Panc1 (cell line): Measurements from ENCODE around the gene KATNAL2. TPM values are rescaled to one million over a fixed set of nuclear protein-coding genes. Genes with fewer than 3 reads are reported as not detected.

ENCODE experiments used
- ATAC-seq: fragments of 200-7000 bp; cut with Tn5 transposase; 2 replicates; pipeline ENCODE4 v1.9.1; 2020; ENCODE audit warnings: mild to moderate bottlenecking, moderate library complexity
- BruUV-seq: library from RNA; stranded (reverse); fragments of 400-500 nt; replicated peaks from 2 replicates; lab custom pipeline; 2021; lab: Mats Ljungman, UMichigan
- CTCF ChIA-PET: fragments of 300-600 bp; sonication (Branson Sonifier 250); formaldehyde crosslinking; loops from one replicate; lab custom pipeline; 2022; ENCODE audit warnings: antibody characterized with exemption; lab: Charles Lee
- POLR2A ChIA-PET: fragments of 300-600 bp; sonication (Branson Sonifier 250); formaldehyde crosslinking; loops from one replicate; lab custom pipeline; 2022; ENCODE audit warnings: antibody characterized with exemption; lab: Charles Lee
- DNase-seq: peaks from one replicate; pipeline ENCODE4 v3.0.0-alpha.2; 2010; ENCODE audit warnings: low read depth, low spot score
- H3K27ac ChIP-seq: 2 replicates; pipeline ENCODE4 v1.5.1; 2011; ENCODE audit warnings: mild to moderate bottlenecking, low read length, inconsistent platforms
- H3K27me3 ChIP-seq: fragments of 200-500 bp; sonication (Bioruptor generic); 2 replicates; pipeline ENCODE4 v1.6.0; 2014; ENCODE audit warnings: low read length, inconsistent platforms; ENCODE audit not compliant: control insufficient read depth, insufficient read depth
- H3K36me3 ChIP-seq: fragments of 200-500 bp; sonication (Bioruptor generic); 2 replicates; pipeline ENCODE4 v1.5.1; 2014; ENCODE audit warnings: inconsistent platforms, mild to moderate bottlenecking, low read length, moderate library complexity; ENCODE audit not compliant: control insufficient read depth, insufficient read depth
- H3K4me1 ChIP-seq: 2 replicates; pipeline ENCODE4 v1.5.1; 2011; ENCODE audit warnings: inconsistent platforms, mild to moderate bottlenecking, low read length, moderate library complexity; ENCODE audit not compliant: control insufficient read depth, insufficient read depth
- H3K4me3 ChIP-seq, 2 experiments: 2 replicates each; pipeline ENCODE4 v1.5.1; 2011 to 2012; ENCODE audit warnings: low read depth in 2 of 2, low read length in 2 of 2, mild to moderate bottlenecking in 2 of 2, inconsistent platforms in 1 of 2, moderate library complexity in 1 of 2
- H3K9me3 ChIP-seq: fragments of 200-500 bp; sonication (Bioruptor generic); 2 replicates; pipeline ENCODE4 v1.5.1; 2014; ENCODE audit warnings: low read depth, mild to moderate bottlenecking, inconsistent platforms, low read length, moderate library complexity; ENCODE audit not compliant: control insufficient read depth, insufficient read depth
- POLR2AphosphoS5 ChIP-seq: IDR thresholded peaks from 2 replicates; pipeline ENCODE4 v1.6.1; 2012; ENCODE audit warnings: mild to moderate bottlenecking, low read depth, low read length, moderate library complexity
- SIN3A ChIP-seq: IDR thresholded peaks from 2 replicates; pipeline ENCODE4 v1.6.1; 2012; ENCODE audit warnings: low read depth, mild to moderate bottlenecking, low read length, moderate library complexity, borderline replicate concordance; ENCODE audit not compliant: insufficient read depth
- TCF7L2 ChIP-seq: IDR thresholded peaks from 2 replicates; pipeline ENCODE4 v1.6.1; 2011; ENCODE audit warnings: mild to moderate bottlenecking, low read depth, low read length, inconsistent platforms
- in situ Hi-C: cut with HindIII; loops from 2 replicates; pipeline ENCODE4 v1.10.0; 2016; ENCODE audit warnings: low sequenced_read_pairs, low pct_unique_long_range_greater_than_20kb
- intact Hi-C: fragments of 100-400 bp; cut with micrococcal nuclease; formaldehyde crosslinking; loops from one replicate; pipeline ENCODE4 v1.10.0; 2022; ENCODE audit not compliant: unreplicated experiment
- total RNA-seq: library from RNA; stranded (reverse); gene quantifications from one replicate; pipeline ENCODE4 v1.2.1, GENCODE V29; 2021; ENCODE audit not compliant: unreplicated experiment
- TF ChIP-seq, protein P1 (sequence below): fragments of 450-650 bp; IDR thresholded peaks from 2 replicates; pipeline ENCODE4 v1.5.1; 2017; ENCODE audit warnings: mild to moderate bottlenecking
- TF ChIP-seq, protein P2 (sequence below), 2 experiments: IDR thresholded peaks; 2 replicates each; pipeline ENCODE4 v1.6.1; 2011 to 2012; ENCODE audit warnings: low read depth in 2 of 2, control low read depth in 1 of 2, low read length in 1 of 2, mild to moderate bottlenecking in 1 of 2, moderate library complexity in 1 of 2; ENCODE audit not compliant: insufficient read depth in 1 of 2

Gene KATNAL2
- total RNA-seq, 1 experiment from 2014 or later = 2.6 TPM

DNA sequence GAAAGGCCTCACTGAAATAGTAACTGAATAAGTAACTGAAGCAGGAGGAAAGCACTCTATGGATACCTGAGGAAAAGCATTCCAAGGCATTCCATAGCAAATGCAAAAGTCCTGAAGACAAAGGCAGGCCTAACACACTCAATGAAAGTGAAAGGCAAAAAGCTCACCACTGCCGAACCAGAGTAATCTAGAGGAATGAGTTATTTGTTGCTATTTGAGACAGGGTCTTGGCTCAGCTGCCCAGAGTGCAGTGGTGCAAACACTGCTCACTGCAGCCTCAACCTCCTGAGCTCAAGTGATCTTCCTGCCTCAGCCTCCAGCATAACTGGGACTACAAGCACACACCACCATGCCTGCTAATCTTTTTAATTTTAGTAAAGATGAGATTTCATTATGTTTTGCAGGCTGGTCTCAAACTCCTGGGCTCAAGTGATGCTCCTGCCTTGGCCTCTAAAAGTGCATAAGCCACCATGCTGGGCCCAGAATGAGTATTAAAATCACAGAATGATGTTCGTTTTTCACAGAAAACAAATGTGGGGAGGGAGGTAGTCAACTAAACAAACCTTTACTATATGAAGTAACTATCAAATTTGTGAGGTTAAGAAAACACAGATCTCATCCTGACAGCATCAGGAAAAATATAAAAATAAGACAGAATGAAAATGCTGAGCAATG lies 18.0 kb upstream of the KATNAL2 start:
- in situ Hi-C loops = no loop called here
- TF ChIP-seq SIN3A (no peak), TCF7L2 (no peak), POLR2AphosphoS5 (no peak)
- TF ChIP-seq, protein P1, sequence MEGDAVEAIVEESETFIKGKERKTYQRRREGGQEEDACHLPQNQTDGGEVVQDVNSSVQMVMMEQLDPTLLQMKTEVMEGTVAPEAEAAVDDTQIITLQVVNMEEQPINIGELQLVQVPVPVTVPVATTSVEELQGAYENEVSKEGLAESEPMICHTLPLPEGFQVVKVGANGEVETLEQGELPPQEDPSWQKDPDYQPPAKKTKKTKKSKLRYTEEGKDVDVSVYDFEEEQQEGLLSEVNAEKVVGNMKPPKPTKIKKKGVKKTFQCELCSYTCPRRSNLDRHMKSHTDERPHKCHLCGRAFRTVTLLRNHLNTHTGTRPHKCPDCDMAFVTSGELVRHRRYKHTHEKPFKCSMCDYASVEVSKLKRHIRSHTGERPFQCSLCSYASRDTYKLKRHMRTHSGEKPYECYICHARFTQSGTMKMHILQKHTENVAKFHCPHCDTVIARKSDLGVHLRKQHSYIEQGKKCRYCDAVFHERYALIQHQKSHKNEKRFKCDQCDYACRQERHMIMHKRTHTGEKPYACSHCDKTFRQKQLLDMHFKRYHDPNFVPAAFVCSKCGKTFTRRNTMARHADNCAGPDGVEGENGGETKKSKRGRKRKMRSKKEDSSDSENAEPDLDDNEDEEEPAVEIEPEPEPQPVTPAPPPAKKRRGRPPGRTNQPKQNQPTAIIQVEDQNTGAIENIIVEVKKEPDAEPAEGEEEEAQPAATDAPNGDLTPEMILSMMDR = no peak
- TF ChIP-seq, protein P2, sequence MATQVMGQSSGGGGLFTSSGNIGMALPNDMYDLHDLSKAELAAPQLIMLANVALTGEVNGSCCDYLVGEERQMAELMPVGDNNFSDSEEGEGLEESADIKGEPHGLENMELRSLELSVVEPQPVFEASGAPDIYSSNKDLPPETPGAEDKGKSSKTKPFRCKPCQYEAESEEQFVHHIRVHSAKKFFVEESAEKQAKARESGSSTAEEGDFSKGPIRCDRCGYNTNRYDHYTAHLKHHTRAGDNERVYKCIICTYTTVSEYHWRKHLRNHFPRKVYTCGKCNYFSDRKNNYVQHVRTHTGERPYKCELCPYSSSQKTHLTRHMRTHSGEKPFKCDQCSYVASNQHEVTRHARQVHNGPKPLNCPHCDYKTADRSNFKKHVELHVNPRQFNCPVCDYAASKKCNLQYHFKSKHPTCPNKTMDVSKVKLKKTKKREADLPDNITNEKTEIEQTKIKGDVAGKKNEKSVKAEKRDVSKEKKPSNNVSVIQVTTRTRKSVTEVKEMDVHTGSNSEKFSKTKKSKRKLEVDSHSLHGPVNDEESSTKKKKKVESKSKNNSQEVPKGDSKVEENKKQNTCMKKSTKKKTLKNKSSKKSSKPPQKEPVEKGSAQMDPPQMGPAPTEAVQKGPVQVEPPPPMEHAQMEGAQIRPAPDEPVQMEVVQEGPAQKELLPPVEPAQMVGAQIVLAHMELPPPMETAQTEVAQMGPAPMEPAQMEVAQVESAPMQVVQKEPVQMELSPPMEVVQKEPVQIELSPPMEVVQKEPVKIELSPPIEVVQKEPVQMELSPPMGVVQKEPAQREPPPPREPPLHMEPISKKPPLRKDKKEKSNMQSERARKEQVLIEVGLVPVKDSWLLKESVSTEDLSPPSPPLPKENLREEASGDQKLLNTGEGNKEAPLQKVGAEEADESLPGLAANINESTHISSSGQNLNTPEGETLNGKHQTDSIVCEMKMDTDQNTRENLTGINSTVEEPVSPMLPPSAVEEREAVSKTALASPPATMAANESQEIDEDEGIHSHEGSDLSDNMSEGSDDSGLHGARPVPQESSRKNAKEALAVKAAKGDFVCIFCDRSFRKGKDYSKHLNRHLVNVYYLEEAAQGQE (IDR thresholded peaks at IDR 0.05; ENCODE audit: insufficient read depth in 1 of 2, low read depth in 2 of 2, low read length in 1 of 2) = no peak
- intact Hi-C loops = no loop called here
- Histone ChIP-seq H3K27ac (no peak overlapping the region), H3K4me1 (no peaks in the 10 kb centered on the region), H3K36me3 (no peaks in the 10 kb centered on the region), H3K4me3 (no peak overlapping the region), H3K9me3 (no peaks in the 10 kb centered on the region), H3K27me3 (no peaks in the 10 kb centered on the region)
- BruUV-seq = no TSS peak
- no peak for ATAC-seq
- DNase-seq = no peak
- ChIA-PET POLR2A (no interaction called here), CTCF (no interaction called here)

DNA sequence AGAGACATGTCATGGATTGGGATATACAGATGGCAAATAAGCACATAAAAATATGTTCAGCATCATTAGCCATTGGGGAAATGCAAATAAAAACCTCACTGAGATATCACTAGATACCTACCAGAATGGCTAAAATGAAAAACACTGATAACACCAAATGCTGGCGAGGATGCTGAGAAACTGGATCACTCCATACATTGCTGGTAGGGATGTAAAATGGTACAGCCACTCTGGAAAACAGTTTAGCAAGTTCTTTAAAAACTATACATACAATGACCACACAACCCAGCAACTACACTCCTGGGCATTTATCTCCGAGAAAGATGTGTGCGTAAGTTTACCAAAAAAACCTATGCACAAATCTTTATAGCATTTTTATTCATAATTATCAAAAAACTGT lies 14.0 kb upstream of the KATNAL2 start:
- in situ Hi-C loops = no loop called here
- DNase-seq = no peak

More for the DNA sequence above, 14.0 kb upstream of the KATNAL2 start:
- ChIA-PET CTCF (no interaction called here), POLR2A (no interaction called here)
- no TSS peak for BruUV-seq
- Histone ChIP-seq H3K9me3 (no peaks in the 10 kb centered on the region), H3K27me3 (no peaks in the 10 kb centered on the region), H3K27ac (no peak overlapping the region), H3K4me3 (no peak overlapping the region), H3K36me3 (no peaks in the 10 kb centered on the region), H3K4me1 (no peaks in the 10 kb centered on the region)
- no peak for ATAC-seq
- intact Hi-C loops = no loop called here
- TF ChIP-seq, protein P2 (IDR thresholded peaks at IDR 0.05; ENCODE audit: insufficient read depth in 1 of 2, low read depth in 2 of 2, low read length in 1 of 2) = no peak
- TF ChIP-seq TCF7L2 = no peak
- no peak for TF ChIP-seq SIN3A
- TF ChIP-seq, protein P1 = no peak
- no peak for TF ChIP-seq POLR2AphosphoS5
